ENCODE results near the gene SETMAR. TPM values are rescaled to one million over a fixed set of nuclear protein-coding genes. Genes with fewer than 3 reads are reported as not detected.

The SETMAR gene
- total RNA-seq, 3 donors from 2014 or later = 35.1 to 58.7 (median 46.7) TPM

DNA sequence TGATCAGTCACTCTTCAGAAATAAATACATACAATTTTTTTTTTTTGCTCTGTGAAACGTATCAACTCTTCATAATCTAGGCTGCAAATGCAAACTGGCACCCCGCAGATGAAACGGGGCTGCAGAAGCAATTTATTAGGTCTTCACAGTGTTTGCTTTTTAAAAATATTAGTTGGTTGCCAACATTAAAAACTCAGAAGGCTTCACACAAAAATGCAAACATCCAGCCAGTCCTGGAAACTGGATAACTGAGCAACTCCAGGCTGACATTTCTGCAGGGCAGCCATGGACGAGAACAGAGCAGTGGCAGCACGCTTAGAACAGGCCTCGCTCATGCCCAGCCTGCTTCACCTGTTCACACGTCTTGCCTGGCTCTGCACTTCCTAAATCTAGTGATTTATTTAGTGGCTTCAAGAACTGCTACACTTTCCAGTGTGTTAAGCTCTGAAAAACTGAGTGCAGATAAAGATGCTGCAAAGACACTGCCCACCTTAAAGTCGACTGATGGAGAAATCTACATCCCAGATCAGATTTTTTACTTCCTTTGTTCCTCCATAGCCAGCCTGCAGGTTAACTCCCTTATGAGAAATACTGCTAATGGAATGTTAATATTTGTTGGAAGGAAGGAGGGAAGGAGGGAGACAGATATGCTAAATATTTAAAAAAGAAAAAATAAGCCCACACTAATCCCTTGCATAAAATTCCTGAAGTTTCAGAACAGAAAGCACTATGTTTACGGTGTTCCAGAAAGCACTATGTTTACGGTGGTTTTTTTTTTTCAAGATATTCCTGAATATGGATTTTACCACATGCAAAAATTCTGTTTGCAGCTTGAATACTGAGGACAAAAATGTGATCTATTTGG lies 53.6 kb downstream of the SETMAR start:
- H3K9me3 ChIP-seq = no peaks in the 10 kb centered on the region
- H3K4me3 ChIP-seq = no peak overlapping the region
- intact Hi-C loops (cut with DNase I; ENCODE audit: low total_unique reads) = loop anchor here (5.0 kb wide), 1 partner anchor 266 kb away; no protein-coding TSS in a partner anchor
- no peak for DNase-seq (ENCODE audit: low spot score in 2 of 2)
- no peaks in the 10 kb centered on the region for H3K4me1 ChIP-seq
- H3K27ac ChIP-seq = no peak overlapping the region
- H3K27me3 ChIP-seq = no peaks in the 10 kb centered on the region
- no peaks in the 10 kb centered on the region for H3K36me3 ChIP-seq
- TF ChIP-seq, protein P1, sequence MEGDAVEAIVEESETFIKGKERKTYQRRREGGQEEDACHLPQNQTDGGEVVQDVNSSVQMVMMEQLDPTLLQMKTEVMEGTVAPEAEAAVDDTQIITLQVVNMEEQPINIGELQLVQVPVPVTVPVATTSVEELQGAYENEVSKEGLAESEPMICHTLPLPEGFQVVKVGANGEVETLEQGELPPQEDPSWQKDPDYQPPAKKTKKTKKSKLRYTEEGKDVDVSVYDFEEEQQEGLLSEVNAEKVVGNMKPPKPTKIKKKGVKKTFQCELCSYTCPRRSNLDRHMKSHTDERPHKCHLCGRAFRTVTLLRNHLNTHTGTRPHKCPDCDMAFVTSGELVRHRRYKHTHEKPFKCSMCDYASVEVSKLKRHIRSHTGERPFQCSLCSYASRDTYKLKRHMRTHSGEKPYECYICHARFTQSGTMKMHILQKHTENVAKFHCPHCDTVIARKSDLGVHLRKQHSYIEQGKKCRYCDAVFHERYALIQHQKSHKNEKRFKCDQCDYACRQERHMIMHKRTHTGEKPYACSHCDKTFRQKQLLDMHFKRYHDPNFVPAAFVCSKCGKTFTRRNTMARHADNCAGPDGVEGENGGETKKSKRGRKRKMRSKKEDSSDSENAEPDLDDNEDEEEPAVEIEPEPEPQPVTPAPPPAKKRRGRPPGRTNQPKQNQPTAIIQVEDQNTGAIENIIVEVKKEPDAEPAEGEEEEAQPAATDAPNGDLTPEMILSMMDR (IDR thresholded peaks at IDR 0.05) = no peak
- TF ChIP-seq POLR2AphosphoS5 (IDR thresholded peaks at IDR 0.05) (no peak), POLR2A (IDR thresholded peaks at IDR 0.05) (no peak)

GRCh38 chr3:4358273-4358672 lies 55.1 kb downstream of the SETMAR start:
- intact Hi-C loops (cut with DNase I; ENCODE audit: low total_unique reads) = loop anchor here (5.0 kb wide), 1 partner anchor 264 kb away; no protein-coding TSS in a partner anchor
- no peak overlapping the region for H3K4me3 ChIP-seq
- H3K27me3 ChIP-seq = no peaks in the 10 kb centered on the region
- H3K36me3 ChIP-seq = no peaks in the 10 kb centered on the region
- H3K9me3 ChIP-seq = no peaks in the 10 kb centered on the region
- DNase-seq (ENCODE audit: low spot score in 2 of 2) = no peak
- no peaks in the 10 kb centered on the region for H3K4me1 ChIP-seq
- no peak overlapping the region for H3K27ac ChIP-seq
- no peak for TF ChIP-seq POLR2A (IDR thresholded peaks at IDR 0.05)
- TF ChIP-seq POLR2AphosphoS5 (IDR thresholded peaks at IDR 0.05) = no peak
- TF ChIP-seq, protein P1 (IDR thresholded peaks at IDR 0.05) = no peak

GRCh38 chr3:4359805-4360502 lies 56.8 kb downstream of the SETMAR start:
- intact Hi-C loops (cut with DNase I; ENCODE audit: low total_unique reads) = loop anchor here (5.0 kb wide), 1 partner anchor 262 kb away; no protein-coding TSS in a partner anchor
- Histone ChIP-seq H3K4me1 (no peaks in the 10 kb centered on the region), H3K27me3 (no peaks in the 10 kb centered on the region), H3K4me3 (no peak overlapping the region), H3K27ac (no peak overlapping the region), H3K36me3 (no peaks in the 10 kb centered on the region), H3K9me3 (no peaks in the 10 kb centered on the region)
- TF ChIP-seq POLR2AphosphoS5 (IDR thresholded peaks at IDR 0.05) = no peak
- TF ChIP-seq, protein P1 (IDR thresholded peaks at IDR 0.05) = no peak
- TF ChIP-seq POLR2A (IDR thresholded peaks at IDR 0.05) = no peak
- DNase-seq (ENCODE audit: low spot score in 2 of 2) = no peak

DNA sequence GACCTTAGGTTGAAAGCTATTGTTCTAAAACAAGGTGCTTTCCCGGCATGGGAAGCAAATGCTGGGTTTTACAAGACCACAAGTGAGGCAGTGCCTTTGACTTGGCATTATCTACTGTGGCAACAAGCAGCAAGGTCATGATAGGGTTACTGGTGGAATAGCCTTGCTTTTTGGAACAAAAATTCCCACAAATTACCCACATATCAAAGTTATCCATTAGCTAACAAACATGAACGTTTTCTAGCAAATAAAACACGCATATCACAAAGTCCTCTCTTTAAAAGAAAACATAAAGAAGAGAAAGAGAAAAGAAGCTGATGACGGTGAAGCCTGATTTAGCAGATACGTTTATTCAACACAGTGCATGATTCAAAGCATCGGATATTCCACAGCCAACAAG lies 57.6 kb downstream of the SETMAR start:
- H3K4me1 ChIP-seq = no peaks in the 10 kb centered on the region
- H3K27me3 ChIP-seq = no peaks in the 10 kb centered on the region
- TF ChIP-seq, protein P1 (IDR thresholded peaks at IDR 0.05) = no peak
- TF ChIP-seq POLR2AphosphoS5 (IDR thresholded peaks at IDR 0.05) (no peak), POLR2A (IDR thresholded peaks at IDR 0.05) (no peak)
- DNase-seq (ENCODE audit: low spot score in 2 of 2) = no peak
- no peak overlapping the region for H3K27ac ChIP-seq
- intact Hi-C loops (cut with DNase I; ENCODE audit: low total_unique reads) = no loop called here
- H3K36me3 ChIP-seq = no peaks in the 10 kb centered on the region
- H3K4me3 ChIP-seq = no peak overlapping the region
- no peaks in the 10 kb centered on the region for H3K9me3 ChIP-seq

DNA sequence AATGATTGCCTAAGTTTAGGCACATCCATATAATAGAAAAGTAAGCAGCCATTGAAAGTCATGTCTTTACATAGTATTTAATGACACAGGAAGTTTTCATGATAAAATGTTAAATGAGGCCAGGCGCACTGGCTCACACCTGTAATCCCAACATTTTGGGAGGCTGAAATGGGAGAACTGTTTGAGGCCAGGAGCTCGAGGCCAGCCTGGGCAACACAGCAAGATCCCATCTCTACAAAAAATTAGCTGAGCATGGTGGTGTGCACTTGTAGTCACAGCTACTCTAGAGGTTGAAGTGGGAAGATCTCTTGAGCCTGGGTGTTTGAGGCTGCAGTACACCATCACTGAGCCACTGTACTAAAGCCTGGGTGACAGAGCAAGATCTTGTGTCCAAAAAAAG lies 59.4 kb downstream of the SETMAR start:
- Histone ChIP-seq H3K36me3 (no peaks in the 10 kb centered on the region), H3K9me3 (no peaks in the 10 kb centered on the region), H3K27ac (no peak overlapping the region), H3K4me1 (no peaks in the 10 kb centered on the region), H3K4me3 (no peak overlapping the region), H3K27me3 (no peaks in the 10 kb centered on the region)
- intact Hi-C loops (cut with DNase I; ENCODE audit: low total_unique reads) = no loop called here
- no peak for TF ChIP-seq POLR2A (IDR thresholded peaks at IDR 0.05)
- TF ChIP-seq, protein P1 (IDR thresholded peaks at IDR 0.05) = no peak
- TF ChIP-seq POLR2AphosphoS5 (IDR thresholded peaks at IDR 0.05) = no peak
- no peak for DNase-seq (ENCODE audit: low spot score in 2 of 2)
